Neural cell (in vitro differentiated cells): ENCODE results near the gene RWDD1. TPM values are rescaled to one million over a fixed set of nuclear protein-coding genes. Genes with fewer than 3 reads are reported as not detected.
"Not testable (repeated sequence)": the region's sequence is repeated elsewhere in the genome, so short reads cannot be mapped to it uniquely, and the experiment has no call there.

Experiments used
- H2AFZ ChIP-seq: fragments of 200-600, 300-800 bp; sonication (generic), shearing (Covaris generic); 2 replicates; pipeline ENCODE4 v1.6.0; 2014; ENCODE audit warnings: low read depth, mild to moderate bottlenecking, antibody characterized with exemption, low read length, moderate library complexity
- H3F3A ChIP-seq: fragments of 200-600 bp; shearing (Covaris generic); 2 replicates; pipeline ENCODE4 v1.6.1; 2016; ENCODE audit warnings: mild to moderate bottlenecking, moderate library complexity, mixed read lengths, antibody characterized with exemption, low read length; ENCODE audit not compliant: insufficient read depth, poor library complexity, severe bottlenecking
- H3K27ac ChIP-seq: fragments of 200-600, 300-800 bp; sonication (generic), shearing (Covaris generic); 2 replicates; pipeline ENCODE4 v1.5.1; 2014; ENCODE audit warnings: mild to moderate bottlenecking, low read length, moderate library complexity
- H3K27me3 ChIP-seq: fragments of 300-800, 200-600 bp; sonication (generic), shearing (Covaris generic); 2 replicates; pipeline ENCODE4 v1.6.0; 2014; ENCODE audit warnings: mild to moderate bottlenecking, low read depth, low read length, moderate library complexity; ENCODE audit not compliant: insufficient read depth
- H3K36me3 ChIP-seq: fragments of 300-800, 200-600 bp; sonication (generic), shearing (Covaris generic); 2 replicates; pipeline ENCODE4 v1.5.1; 2014; ENCODE audit warnings: mild to moderate bottlenecking, antibody characterized with exemption, low read length, moderate library complexity; ENCODE audit not compliant: insufficient read depth
- H3K4me2 ChIP-seq: fragments of 300-800, 200-600 bp; sonication (generic), shearing (Covaris generic); 2 replicates; pipeline ENCODE4 v1.6.0; 2014; ENCODE audit warnings: mild to moderate bottlenecking, low read length
- H3K4me3 ChIP-seq: fragments of 300-800, 200-600 bp; sonication (generic), shearing (Covaris generic); 2 replicates; pipeline ENCODE4 v1.5.1; 2014; ENCODE audit warnings: mild to moderate bottlenecking, low read length, moderate library complexity
- H3K79me2 ChIP-seq: fragments of 200-600 bp; shearing (Covaris generic); replicated peaks from 2 replicates; pipeline ENCODE4 v1.6.0; 2014; ENCODE audit warnings: mild to moderate bottlenecking, low read length, moderate library complexity; ENCODE audit not compliant: insufficient read depth
- H3K9ac ChIP-seq: fragments of 300-800, 200-600 bp; sonication (generic), shearing (Covaris generic); 2 replicates; pipeline ENCODE4 v1.6.1; 2016; ENCODE audit warnings: mild to moderate bottlenecking, low read length, mixed read lengths
- H3K9me2 ChIP-seq: fragments of 200-600 bp; shearing (Covaris generic); 2 replicates; pipeline ENCODE4 v1.6.1; 2016; ENCODE audit warnings: mild to moderate bottlenecking, low read length, mixed read lengths; ENCODE audit not compliant: insufficient read depth
- H3K9me3 ChIP-seq: fragments of 200-600, 300-800 bp; sonication (generic), shearing (Covaris generic); 2 replicates; pipeline ENCODE4 v1.6.1; 2016; ENCODE audit warnings: mild to moderate bottlenecking, mixed run types, low read length, moderate library complexity, mixed read lengths
- H4K20me1 ChIP-seq: fragments of 200-600 bp; shearing (Covaris generic); 2 replicates; pipeline ENCODE4 v1.6.1; 2016; ENCODE audit warnings: mild to moderate bottlenecking, mixed run types; ENCODE audit not compliant: insufficient read depth
- CTCF ChIP-seq: fragments of 450-650 bp; IDR thresholded peaks from 2 replicates; pipeline ENCODE4 v1.5.1; 2014; ENCODE audit warnings: antibody characterized with exemption, mild to moderate bottlenecking, moderate library complexity; ENCODE audit not compliant: poor library complexity, severe bottlenecking
- EP300 ChIP-seq: fragments of 450-650 bp; conservative IDR thresholded peaks from 2 replicates; pipeline ENCODE4 v1.6.1; 2014; ENCODE audit warnings: antibody characterized with exemption, mild to moderate bottlenecking, moderate library complexity; ENCODE audit not compliant: poor library complexity, severe bottlenecking
- EZH2 ChIP-seq: fragments of 200-600, 300-800 bp; shearing (Covaris generic), sonication (generic); IDR thresholded peaks from 2 replicates; pipeline ENCODE4 v1.6.1; 2014; ENCODE audit warnings: antibody characterized with exemption, low read length, borderline replicate concordance, mild to moderate bottlenecking; ENCODE audit not compliant: insufficient read depth, poor library complexity, severe bottlenecking
- MXI1 ChIP-seq: fragments of 450-650 bp; conservative IDR thresholded peaks from 2 replicates; pipeline ENCODE4 v1.6.1; 2014; ENCODE audit warnings: antibody characterized with exemption, mild to moderate bottlenecking; ENCODE audit not compliant: poor library complexity, severe bottlenecking
- POLR2AphosphoS5 ChIP-seq: IDR thresholded peaks from 2 replicates; pipeline ENCODE4 v1.6.1; 2012
- RAD21 ChIP-seq: fragments of 450-650 bp; conservative IDR thresholded peaks from 2 replicates; pipeline ENCODE4 v1.6.1; 2014; ENCODE audit warnings: antibody characterized with exemption, mild to moderate bottlenecking, moderate library complexity
- REST ChIP-seq: IDR thresholded peaks from 2 replicates; pipeline ENCODE4 v1.6.1; 2012; ENCODE audit warnings: borderline replicate concordance
- SMC3 ChIP-seq: fragments of 450-650 bp; conservative IDR thresholded peaks from 2 replicates; pipeline ENCODE4 v1.6.1; 2014; ENCODE audit warnings: antibody characterized with exemption, mild to moderate bottlenecking, moderate library complexity; ENCODE audit not compliant: poor library complexity
- TAF1 ChIP-seq: IDR thresholded peaks from 2 replicates; pipeline ENCODE4 v1.6.1; 2012; ENCODE audit warnings: low read depth
- polyA plus RNA-seq: library from polyadenylated mRNA; depleted of rRNA; stranded (reverse); fragments of >200 nt; gene quantifications from 2 replicates; pipeline ENCODE4 v1.2.3, GENCODE V29; 2014

The RWDD1 gene
- polyA plus RNA-seq, 1 donor from 2014 or later = 83.3 TPM

- H3K9ac ChIP-seq = no peak overlapping the region
- no peak for TF ChIP-seq MXI1
- no peak for TF ChIP-seq REST
- no peak for TF ChIP-seq RAD21
- TF ChIP-seq TAF1 = no peak
- TF ChIP-seq EP300 = no peak
- TF ChIP-seq CTCF = no peak
- TF ChIP-seq EZH2 = no peak
- TF ChIP-seq POLR2AphosphoS5 = no peak
- TF ChIP-seq SMC3 = no peak
- no peaks in the 10 kb centered on the region for H4K20me1 ChIP-seq
- H3F3A ChIP-seq = no peaks in the 10 kb centered on the region
- H3K27me3 ChIP-seq = no peaks in the 10 kb centered on the region
- H3K79me2 ChIP-seq = no peaks in the 10 kb centered on the region
- H3K4me3 ChIP-seq = no peak overlapping the region
- H3K27ac ChIP-seq = no peak overlapping the region
- peaks cover 11% of the 10 kb centered on the region for H3K36me3 ChIP-seq
- no peak overlapping the region for H2AFZ ChIP-seq
- H3K9me2 ChIP-seq = no peaks in the 10 kb centered on the region
- no peak overlapping the region for H3K4me2 ChIP-seq
- H3K9me3 ChIP-seq = no peaks in the 10 kb centered on the region
Measured at GRCh38 chr6:116596815-116597214, 25.5 kb downstream of the RWDD1 start.

GRCh38 chr6:116603916-116604315, 32.6 kb downstream of the RWDD1 start:
- H3K9ac ChIP-seq, H3K36me3 ChIP-seq, H3F3A ChIP-seq, H3K27me3 ChIP-seq, H3K79me2 ChIP-seq, H4K20me1 ChIP-seq, H3K9me2 ChIP-seq, H3K9me3 ChIP-seq, H3K4me2 ChIP-seq, H2AFZ ChIP-seq, H3K27ac ChIP-seq, H3K4me3 ChIP-seq: not testable (repeated sequence)

- not testable (repeated sequence) for H3K79me2 ChIP-seq, H3K36me3 ChIP-seq, H3K4me3 ChIP-seq, H3K4me2 ChIP-seq, H4K20me1 ChIP-seq, H3K9me3 ChIP-seq, H2AFZ ChIP-seq, H3K27me3 ChIP-seq, H3K9ac ChIP-seq, H3K9me2 ChIP-seq, H3K27ac ChIP-seq, H3F3A ChIP-seq
Measured at GRCh38 chr6:116604868-116605267, 33.6 kb downstream of the RWDD1 start.
